Measurements from ENCODE around the gene ZBTB7C. TPM values are rescaled to one million over a fixed set of nuclear protein-coding genes. Genes with fewer than 3 reads are reported as not detected.

ZBTB7C gene
- polyA plus RNA-seq, 4 donors, result 0.54 to 4.1 (median 1.5) TPM

DNA sequence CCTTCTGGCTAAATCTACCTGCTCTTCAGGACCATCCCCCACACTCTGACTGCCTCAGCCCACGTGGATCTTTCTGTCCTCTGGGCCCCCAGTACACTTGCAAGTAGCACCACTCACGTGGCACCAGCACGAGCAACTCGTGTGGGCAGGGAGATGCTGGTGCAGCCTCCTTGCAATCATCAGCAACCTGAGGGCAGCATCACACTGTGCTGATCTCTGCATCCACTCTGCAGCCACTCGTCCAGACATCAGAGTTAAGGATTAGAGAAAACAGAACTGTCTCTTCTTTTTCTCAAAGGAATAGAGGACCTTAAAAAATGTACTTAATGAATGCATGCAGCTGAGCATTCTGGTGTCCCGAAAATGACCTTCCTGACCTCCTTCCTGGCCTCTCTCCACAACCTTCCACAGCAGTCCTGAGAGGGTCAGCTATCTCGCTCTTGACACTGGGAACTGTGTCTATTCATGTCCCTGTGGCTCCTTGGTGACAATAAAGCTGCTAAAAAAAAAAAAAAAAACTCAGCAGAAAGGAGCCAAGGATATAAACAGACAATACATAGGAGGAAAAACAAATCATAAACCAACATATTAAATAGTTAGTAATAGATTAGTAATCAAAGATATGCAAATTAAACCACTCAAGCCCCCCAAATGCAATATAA lies 145.9 kb downstream of the ZBTB7C start:
- Histone ChIP-seq H3K27ac (ENCODE audit: low read depth in 1 of 3, low read length in 2 of 3) (no peak overlapping the region), H3K27me3 (ENCODE audit: control insufficient read depth in 3 of 3, insufficient read depth in 3 of 3, low read length in 3 of 3) (no peaks in the 10 kb centered on the region), H3K36me3 (ENCODE audit: control insufficient read depth in 3 of 3, insufficient read depth in 2 of 3, low read depth in 1 of 3, low read length in 3 of 3) (no peaks in the 10 kb centered on the region), H3K9me3 (ENCODE audit: control insufficient read depth in 2 of 2, insufficient read depth in 1 of 2, low read depth in 1 of 2, low read length in 1 of 2) (peaks cover 0 to 4% of the 10 kb centered on the region in 2 donors), H3K4me1 (ENCODE audit: control insufficient read depth in 3 of 3, insufficient read depth in 2 of 3, low read depth in 1 of 3, low read length in 2 of 3) (no peaks in the 10 kb centered on the region), H3K4me3 (ENCODE audit: low read depth in 1 of 3, low read length in 3 of 3) (no peak overlapping the region)
- DNase-seq (no peak), FAIRE-seq (no peak)
- 63 to 70% (median 66%) methylated on average over 7 of the region's 7 CpGs for WGBS, 3 donors

DNA sequence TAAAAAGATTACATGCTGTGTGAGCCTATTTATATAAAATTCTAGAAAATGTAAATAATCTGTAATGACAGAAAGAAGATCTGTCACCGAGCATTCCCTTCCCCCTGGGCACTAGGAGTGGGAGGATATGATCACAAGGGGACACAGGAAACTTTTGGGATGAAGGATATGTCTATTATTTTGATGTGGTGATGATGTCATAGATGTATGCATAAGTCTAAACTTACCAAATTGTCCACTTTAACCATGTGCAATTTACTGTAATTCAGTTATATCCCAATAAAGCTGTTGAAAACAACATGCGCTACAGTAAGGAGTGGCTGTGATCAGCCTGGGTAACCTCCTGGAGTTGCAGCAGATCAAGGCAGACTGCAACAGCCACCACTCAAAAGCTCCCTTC lies 148.9 kb downstream of the ZBTB7C start:
- DNase-seq (no peak), FAIRE-seq (no peak)
- WGBS, 3 donors, result 87 to 92% (median 89%) methylated on average over 2 of the region's 2 CpGs
- no peak overlapping the region for H3K27ac ChIP-seq (ENCODE audit: low read depth in 1 of 3, low read length in 2 of 3)
- no peaks in the 10 kb centered on the region for H3K36me3 ChIP-seq (ENCODE audit: control insufficient read depth in 3 of 3, insufficient read depth in 2 of 3, low read depth in 1 of 3, low read length in 3 of 3)
- no peaks in the 10 kb centered on the region for H3K4me1 ChIP-seq (ENCODE audit: control insufficient read depth in 3 of 3, insufficient read depth in 2 of 3, low read depth in 1 of 3, low read length in 2 of 3)
- no peaks in the 10 kb centered on the region for H3K9me3 ChIP-seq (ENCODE audit: control insufficient read depth in 2 of 2, insufficient read depth in 1 of 2, low read depth in 1 of 2, low read length in 1 of 2)
- no peak overlapping the region for H3K4me3 ChIP-seq (ENCODE audit: low read depth in 1 of 3, low read length in 3 of 3)
- H3K27me3 ChIP-seq (ENCODE audit: control insufficient read depth in 3 of 3, insufficient read depth in 3 of 3, low read length in 3 of 3), result no peaks in the 10 kb centered on the region

DNA sequence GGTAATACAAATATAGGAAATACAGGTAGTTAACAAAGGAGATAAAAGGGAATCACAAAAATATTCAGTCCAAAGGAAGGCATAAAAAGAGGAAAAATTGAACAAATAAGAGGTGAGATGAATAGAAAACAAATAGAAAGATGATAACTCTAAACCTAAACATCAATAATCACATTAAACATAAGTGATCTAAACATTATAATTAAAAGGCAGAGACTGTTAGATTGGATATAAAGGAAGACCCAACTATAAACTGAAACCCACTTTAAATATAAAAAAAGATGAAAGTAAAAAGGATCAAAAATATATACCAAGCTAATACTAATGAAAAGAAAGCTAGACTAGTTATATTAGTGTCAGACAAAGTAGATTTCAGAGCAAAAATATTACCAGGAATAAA lies 152.3 kb downstream of the ZBTB7C start:
- no peaks in the 10 kb centered on the region for H3K27me3 ChIP-seq (ENCODE audit: control insufficient read depth in 3 of 3, insufficient read depth in 3 of 3, low read length in 3 of 3)
- H3K9me3 ChIP-seq (ENCODE audit: control insufficient read depth in 2 of 2, insufficient read depth in 1 of 2, low read depth in 1 of 2, low read length in 1 of 2), result no peaks in the 10 kb centered on the region
- DNase-seq (no peak), FAIRE-seq (no peak)
- no peak overlapping the region for H3K4me3 ChIP-seq (ENCODE audit: low read depth in 1 of 3, low read length in 3 of 3)
- no peak overlapping the region for H3K27ac ChIP-seq (ENCODE audit: low read depth in 1 of 3, low read length in 2 of 3)
- H3K4me1 ChIP-seq (ENCODE audit: control insufficient read depth in 3 of 3, insufficient read depth in 2 of 3, low read depth in 1 of 3, low read length in 2 of 3), result no peaks in the 10 kb centered on the region
- H3K36me3 ChIP-seq (ENCODE audit: control insufficient read depth in 3 of 3, insufficient read depth in 2 of 3, low read depth in 1 of 3, low read length in 3 of 3), result no peaks in the 10 kb centered on the region

DNA sequence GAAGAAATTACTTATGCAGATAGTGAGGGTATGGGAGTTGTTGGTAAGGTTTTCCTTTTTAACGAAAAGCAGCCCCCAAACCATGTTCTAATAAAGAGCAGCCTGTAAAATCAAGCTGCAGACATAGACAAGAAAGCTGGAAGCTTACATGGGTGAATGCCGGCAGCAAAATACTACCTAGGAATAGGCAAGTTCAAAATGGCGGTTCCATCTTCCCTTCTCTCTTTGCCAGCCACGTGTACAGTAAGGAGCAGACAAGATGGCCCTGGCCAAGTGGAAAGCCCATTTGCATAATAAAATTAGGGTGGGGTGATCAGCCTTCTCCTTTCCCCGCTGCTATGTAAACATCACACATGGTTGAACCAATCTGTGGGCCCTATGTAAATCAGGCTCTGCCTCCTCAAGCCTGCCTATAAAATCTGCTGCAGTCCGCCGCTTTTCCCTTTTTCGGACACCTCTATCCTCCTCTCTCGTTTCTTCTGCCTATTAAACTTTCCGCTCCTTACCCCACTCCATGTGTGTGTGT lies 155.0 kb downstream of the ZBTB7C start:
- no peak for FAIRE-seq
- H3K4me1 ChIP-seq (ENCODE audit: control insufficient read depth in 3 of 3, insufficient read depth in 2 of 3, low read depth in 1 of 3, low read length in 2 of 3), result no peaks in the 10 kb centered on the region
- no peak for DNase-seq
- H3K27me3 ChIP-seq (ENCODE audit: control insufficient read depth in 3 of 3, insufficient read depth in 3 of 3, low read length in 3 of 3), result peaks cover 0 to 4% (median 0%) of the 10 kb centered on the region in 3 donors
- no peak overlapping the region for H3K27ac ChIP-seq (ENCODE audit: low read depth in 1 of 3, low read length in 2 of 3)
- no peak overlapping the region for H3K4me3 ChIP-seq (ENCODE audit: low read depth in 1 of 3, low read length in 3 of 3)
- H3K36me3 ChIP-seq (ENCODE audit: control insufficient read depth in 3 of 3, insufficient read depth in 2 of 3, low read depth in 1 of 3, low read length in 3 of 3), result no peaks in the 10 kb centered on the region
- WGBS, 3 donors, result 83 to 85% (median 83%) methylated on average over 10 of the region's 10 CpGs
- no peaks in the 10 kb centered on the region for H3K9me3 ChIP-seq (ENCODE audit: control insufficient read depth in 2 of 2, insufficient read depth in 1 of 2, low read depth in 1 of 2, low read length in 1 of 2)

DNA sequence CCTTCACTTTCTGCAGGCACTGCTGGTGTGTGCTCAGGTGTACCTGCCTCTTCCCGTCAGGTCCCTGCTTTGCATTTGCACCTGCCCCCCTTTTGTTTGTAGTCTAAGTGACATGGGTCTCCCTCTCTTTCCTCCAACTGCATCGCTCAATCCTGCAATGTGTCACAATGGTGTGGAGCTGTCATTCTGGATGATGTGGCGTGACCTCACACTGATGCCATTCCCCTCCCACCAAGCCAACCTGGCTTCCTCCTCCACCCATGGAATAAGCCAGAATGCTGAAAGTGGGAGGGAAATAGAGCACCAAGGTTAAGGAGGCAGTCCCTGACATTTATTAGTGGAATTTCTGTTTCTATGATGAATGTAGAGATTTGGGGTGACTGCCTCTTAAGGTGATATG lies 156.7 kb downstream of the ZBTB7C start:
- WGBS, 3 donors, result 88 to 91% (median 89%) methylated on average over 3 of the region's 3 CpGs
- Histone ChIP-seq H3K9me3 (ENCODE audit: control insufficient read depth in 2 of 2, insufficient read depth in 1 of 2, low read depth in 1 of 2, low read length in 1 of 2) (no peaks in the 10 kb centered on the region), H3K36me3 (ENCODE audit: control insufficient read depth in 3 of 3, insufficient read depth in 2 of 3, low read depth in 1 of 3, low read length in 3 of 3) (no peaks in the 10 kb centered on the region), H3K4me1 (ENCODE audit: control insufficient read depth in 3 of 3, insufficient read depth in 2 of 3, low read depth in 1 of 3, low read length in 2 of 3) (no peaks in the 10 kb centered on the region), H3K27ac (ENCODE audit: low read depth in 1 of 3, low read length in 2 of 3) (no peak overlapping the region), H3K4me3 (ENCODE audit: low read depth in 1 of 3, low read length in 3 of 3) (no peak overlapping the region), H3K27me3 (ENCODE audit: control insufficient read depth in 3 of 3, insufficient read depth in 3 of 3, low read length in 3 of 3) (peaks cover 0 to 4% (median 0%) of the 10 kb centered on the region in 3 donors)
- no peak for DNase-seq
- no peak for FAIRE-seq

DNA sequence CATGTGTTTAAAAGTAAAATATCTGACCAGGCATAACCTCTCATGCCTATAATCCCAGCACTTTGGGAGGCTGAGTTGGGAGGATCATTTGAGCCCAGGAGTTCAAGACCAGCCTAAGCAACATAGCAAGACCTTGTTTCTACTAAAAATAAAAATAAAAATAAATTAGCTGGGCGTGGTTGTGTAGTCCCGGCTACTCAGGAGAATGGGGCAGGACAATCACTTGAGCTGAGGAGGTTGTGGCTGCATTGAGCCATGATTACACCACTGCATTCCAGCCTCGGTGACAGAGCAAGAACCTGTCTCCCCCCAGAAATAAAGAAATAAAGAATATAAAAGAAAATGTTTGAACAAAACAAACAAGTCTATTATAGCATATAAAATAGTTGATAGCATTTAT lies 158.3 kb downstream of the ZBTB7C start:
- no peak overlapping the region for H3K4me3 ChIP-seq (ENCODE audit: low read depth in 1 of 3, low read length in 3 of 3)
- FAIRE-seq, result no peak
- no peaks in the 10 kb centered on the region for H3K36me3 ChIP-seq (ENCODE audit: control insufficient read depth in 3 of 3, insufficient read depth in 2 of 3, low read depth in 1 of 3, low read length in 3 of 3)
- no peaks in the 10 kb centered on the region for H3K4me1 ChIP-seq (ENCODE audit: control insufficient read depth in 3 of 3, insufficient read depth in 2 of 3, low read depth in 1 of 3, low read length in 2 of 3)
- DNase-seq, result no peak
- no peaks in the 10 kb centered on the region for H3K9me3 ChIP-seq (ENCODE audit: control insufficient read depth in 2 of 2, insufficient read depth in 1 of 2, low read depth in 1 of 2, low read length in 1 of 2)
- no peak overlapping the region for H3K27ac ChIP-seq (ENCODE audit: low read depth in 1 of 3, low read length in 2 of 3)
- WGBS, 3 donors, result 57 to 63% (median 60%) methylated on average over 3 of the region's 3 CpGs
- peaks cover 0 to 4% (median 0%) of the 10 kb centered on the region in 3 donors for H3K27me3 ChIP-seq (ENCODE audit: control insufficient read depth in 3 of 3, insufficient read depth in 3 of 3, low read length in 3 of 3)

DNA sequence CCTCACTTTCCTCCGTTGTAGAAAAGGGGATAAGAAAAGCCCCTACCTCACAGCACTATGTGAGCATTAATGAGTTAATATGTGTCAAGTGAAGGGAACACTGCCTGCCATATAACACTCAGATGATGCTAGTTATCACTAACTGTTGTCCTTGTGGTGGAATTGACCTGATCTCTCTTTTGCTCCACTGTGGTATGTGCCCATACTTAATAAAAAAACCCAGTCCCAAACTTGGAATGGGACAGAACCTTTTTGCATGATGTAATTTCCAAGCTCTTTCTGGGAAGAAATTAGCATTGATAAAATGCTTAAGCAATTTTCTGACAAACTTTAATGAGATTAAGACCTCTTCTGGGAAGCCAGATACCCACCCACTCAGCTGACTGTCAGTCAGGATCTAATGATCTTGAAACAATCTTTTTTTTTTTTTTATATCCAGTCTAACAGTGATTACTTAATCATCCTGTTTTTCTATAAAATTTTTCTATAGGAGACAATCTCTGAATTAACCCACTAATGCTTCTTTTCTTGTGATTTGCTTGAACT lies 158.7 kb downstream of the ZBTB7C start:
- no peak overlapping the region for H3K4me3 ChIP-seq (ENCODE audit: low read depth in 1 of 3, low read length in 3 of 3)
- no peaks in the 10 kb centered on the region for H3K4me1 ChIP-seq (ENCODE audit: control insufficient read depth in 3 of 3, insufficient read depth in 2 of 3, low read depth in 1 of 3, low read length in 2 of 3)
- WGBS, 3 donors, result 90 to 94% (median 93%) methylated on average over 1 of the region's 1 CpG
- DNase-seq (no peak), FAIRE-seq (no peak)
- H3K27me3 ChIP-seq (ENCODE audit: control insufficient read depth in 3 of 3, insufficient read depth in 3 of 3, low read length in 3 of 3), result peaks cover 0 to 4% (median 0%) of the 10 kb centered on the region in 3 donors
- H3K27ac ChIP-seq (ENCODE audit: low read depth in 1 of 3, low read length in 2 of 3), result no peak overlapping the region
- no peaks in the 10 kb centered on the region for H3K36me3 ChIP-seq (ENCODE audit: control insufficient read depth in 3 of 3, insufficient read depth in 2 of 3, low read depth in 1 of 3, low read length in 3 of 3)
- no peaks in the 10 kb centered on the region for H3K9me3 ChIP-seq (ENCODE audit: control insufficient read depth in 2 of 2, insufficient read depth in 1 of 2, low read depth in 1 of 2, low read length in 1 of 2)

DNA sequence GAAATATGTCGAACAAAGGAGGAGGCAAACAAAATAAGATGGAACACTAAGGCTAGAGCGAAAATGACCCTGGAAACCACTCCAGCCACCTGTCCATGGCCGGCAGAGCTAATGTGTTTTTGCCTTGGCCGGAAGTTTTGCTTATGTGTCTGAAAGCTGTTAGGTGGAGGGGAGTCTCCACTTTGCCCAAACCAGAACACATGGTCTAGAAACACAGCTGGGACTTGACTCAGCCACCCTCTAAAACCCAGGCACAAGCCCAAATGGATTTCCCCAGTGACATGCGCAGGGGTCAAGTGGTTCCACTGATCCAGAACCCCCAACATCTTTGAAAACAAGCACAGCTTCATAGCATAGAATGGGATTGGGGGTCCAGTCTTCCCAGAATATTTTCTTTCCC lies 159.3 kb downstream of the ZBTB7C start:
- H3K36me3 ChIP-seq (ENCODE audit: control insufficient read depth in 3 of 3, insufficient read depth in 2 of 3, low read depth in 1 of 3, low read length in 3 of 3), result no peaks in the 10 kb centered on the region

DNA sequence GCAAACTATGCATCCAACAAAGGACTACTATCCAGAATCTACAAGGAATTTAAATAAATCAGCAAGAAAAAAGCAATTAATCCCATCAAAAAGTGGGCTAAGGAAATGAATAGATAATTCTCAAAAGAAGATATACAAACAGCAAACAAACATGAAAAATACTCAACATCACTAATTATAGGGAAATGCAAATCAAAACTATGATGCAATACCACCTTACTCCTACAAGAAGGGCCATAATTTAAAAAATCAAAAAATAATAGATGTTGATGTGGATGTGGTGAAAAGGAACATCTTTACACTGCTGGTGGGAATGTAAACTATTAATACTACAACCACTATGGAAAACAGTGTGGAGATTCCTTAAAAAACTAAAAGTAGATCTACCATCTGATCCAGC lies 164.7 kb downstream of the ZBTB7C start:
- Histone ChIP-seq H3K4me3 (ENCODE audit: low read depth in 1 of 3, low read length in 3 of 3) (no peak overlapping the region), H3K4me1 (ENCODE audit: control insufficient read depth in 3 of 3, insufficient read depth in 2 of 3, low read depth in 1 of 3, low read length in 2 of 3) (no peaks in the 10 kb centered on the region), H3K36me3 (ENCODE audit: control insufficient read depth in 3 of 3, insufficient read depth in 2 of 3, low read depth in 1 of 3, low read length in 3 of 3) (no peaks in the 10 kb centered on the region), H3K27ac (ENCODE audit: low read depth in 1 of 3, low read length in 2 of 3) (no peak overlapping the region), H3K9me3 (ENCODE audit: control insufficient read depth in 2 of 2, insufficient read depth in 1 of 2, low read depth in 1 of 2, low read length in 1 of 2) (peaks cover 0 to under 1% of the 10 kb centered on the region in 2 donors), H3K27me3 (ENCODE audit: control insufficient read depth in 3 of 3, insufficient read depth in 3 of 3, low read length in 3 of 3) (no peaks in the 10 kb centered on the region)
- DNase-seq (no peak), FAIRE-seq (no peak)

More for the DNA sequence above, 159.3 kb downstream of the ZBTB7C start:
- Histone ChIP-seq H3K9me3 (ENCODE audit: control insufficient read depth in 2 of 2, insufficient read depth in 1 of 2, low read depth in 1 of 2, low read length in 1 of 2) (no peaks in the 10 kb centered on the region), H3K27ac (ENCODE audit: low read depth in 1 of 3, low read length in 2 of 3) (no peak overlapping the region), H3K4me1 (ENCODE audit: control insufficient read depth in 3 of 3, insufficient read depth in 2 of 3, low read depth in 1 of 3, low read length in 2 of 3) (no peaks in the 10 kb centered on the region), H3K27me3 (ENCODE audit: control insufficient read depth in 3 of 3, insufficient read depth in 3 of 3, low read length in 3 of 3) (peaks cover 0 to 4% (median 0%) of the 10 kb centered on the region in 3 donors), H3K4me3 (ENCODE audit: low read depth in 1 of 3, low read length in 3 of 3) (no peak overlapping the region)
- 73 to 81% (median 76%) methylated on average over 5 of the region's 5 CpGs for WGBS, 3 donors
- DNase-seq (no peak), FAIRE-seq (no peak)

Data from small intestine (tissue), 7 donors.